T-cell (primary cell): ENCODE results near the gene PSMD6. TPM values are rescaled to one million over a fixed set of nuclear protein-coding genes. Genes with fewer than 3 reads are reported as not detected.

Source experiments
- ATAC-seq, 4 experiments: fragments of 200-7000 bp in 3 of 4; fragments of 150-1000 bp in 1 of 4; cut with Tn5 transposase; replicated peaks in 1 of 4; 1 replicate in 3 of 4; 2 replicates in 1 of 4; pipeline ENCODE4 v1.10.0; 2021; ENCODE audit warnings: moderate library complexity in 3 of 4, mild to moderate bottlenecking in 2 of 4, moderate number of reproducible peaks in 1 of 4
- CTCF ChIA-PET, 2 donors: fragments of 300-600 bp; sonication (Branson Sonifier 250); formaldehyde crosslinking; loops; one replicate each; lab custom pipeline; 2022; ENCODE audit warnings: antibody characterized with exemption in 2 of 2; lab: Charles Lee
- POLR2A ChIA-PET, 2 donors: fragments of 300-600 bp; sonication (Branson Sonifier 250); formaldehyde crosslinking; loops; one replicate each; lab custom pipeline; 2022; ENCODE audit warnings: antibody characterized with exemption in 2 of 2; lab: Charles Lee
- DNase-seq, 35 experiments: peaks; one replicate each; pipeline versions ENCODE4 v3.0.0 to v3.0.0-alpha.2; 2013 to 2023
- H3K27ac ChIP-seq: one replicate; pipeline ENCODE4 v1.5.1; 2013; ENCODE audit warnings: low read length
- H3K27me3 ChIP-seq, 2 experiments: replicated peaks in 1 of 2; 1 replicate in 1 of 2; 2 replicates in 1 of 2; pipeline versions ENCODE4 v1.6.1 to v1.7.0; 2013; ENCODE audit warnings: low read length in 1 of 2, mixed read lengths in 1 of 2; ENCODE audit not compliant: control insufficient read depth in 2 of 2, insufficient read depth in 2 of 2; ENCODE audit errors: extremely low read depth in 1 of 2
- H3K36me3 ChIP-seq, 2 donors: 1 replicate in 1 of 2; 2 replicates in 1 of 2; pipeline versions ENCODE4 v1.6.1 to v1.7.0; 2013; ENCODE audit warnings: low read length in 1 of 2; ENCODE audit not compliant: control insufficient read depth in 2 of 2, insufficient read depth in 1 of 2; ENCODE audit errors: extremely low read depth in 1 of 2
- H3K4me1 ChIP-seq, 2 experiments: 1 replicate in 1 of 2; 2 replicates in 1 of 2; pipeline versions ENCODE4 v1.6.1 to v1.7.0; 2013; ENCODE audit warnings: low read length in 2 of 2, mixed read lengths in 1 of 2; ENCODE audit not compliant: insufficient read depth in 2 of 2, control insufficient read depth in 1 of 2; ENCODE audit errors: extremely low read depth in 1 of 2
- H3K4me3 ChIP-seq, 2 donors: 1 replicate in 1 of 2; 2 replicates in 1 of 2; pipeline versions ENCODE4 v1.5.1 to v1.7.0; 2013; ENCODE audit warnings: mild to moderate bottlenecking in 2 of 2, low read length in 1 of 2, moderate library complexity in 1 of 2; ENCODE audit not compliant: control insufficient read depth in 1 of 2; ENCODE audit errors: extremely low read depth in 1 of 2
- H3K9me3 ChIP-seq: 2 replicates; pipeline ENCODE4 v1.7.0; 2013
- H3K27ac Mint-ChIP-seq, 2 donors: one replicate each; pipeline ENCODE4 v1.8.0; 2020 to 2021; ENCODE audit warnings: mild to moderate bottlenecking in 2 of 2, mixed read lengths in 2 of 2
- H3K27me3 Mint-ChIP-seq, 2 donors: one replicate each; pipeline ENCODE4 v1.8.0; 2021 to 2022; ENCODE audit warnings: mixed read lengths in 2 of 2
- H3K36me3 Mint-ChIP-seq: one replicate; pipeline ENCODE4 v1.8.0; 2021; ENCODE audit warnings: mixed read lengths
- H3K4me1 Mint-ChIP-seq, 3 donors: one replicate each; pipeline ENCODE4 v1.8.0; 2020 to 2022; ENCODE audit warnings: mixed read lengths in 3 of 3, mild to moderate bottlenecking in 1 of 3
- H3K4me3 Mint-ChIP-seq, 3 donors: one replicate each; pipeline ENCODE4 v1.8.0; 2020 to 2022; ENCODE audit warnings: mild to moderate bottlenecking in 3 of 3, mixed read lengths in 3 of 3, moderate library complexity in 3 of 3
- H3K9me3 Mint-ChIP-seq, 3 donors: one replicate each; pipeline ENCODE4 v1.8.0; 2020 to 2022; ENCODE audit warnings: mixed read lengths in 3 of 3
- WGBS: methylation state at CpG from one replicate; pipeline ENCODE4 v1.1.5; 2013; ENCODE audit warnings: missing lambda C conversion rate; ENCODE audit not compliant: insufficient coverage; 5-methylcytosine and 5-hydroxymethylcytosine counted together
- total RNA-seq, 35 experiments: library from RNA in 6 of 35; stranded (reverse) in 6 of 35; fragments of 120-200 nt in 1 of 35; gene quantifications; one replicate each; pipeline versions ENCODE4 v1.2.1 to v1.2.4 and lab custom pipeline; 2013 to 2026

PSMD6 gene
- total RNA-seq, 5 donors from 2014 or later (not counting 1 experiment from before 2014, with no cell fraction given), result 60.2 to 95.4 (median 73.2) TPM

- H3K27me3 Mint-ChIP-seq, result no peaks in the 10 kb centered on the region
- peaks cover 75% of the 10 kb centered on the region for H3K36me3 Mint-ChIP-seq
- CTCF ChIA-PET, result interaction anchor here (0.9 to 7.9 kb wide), 6 partner anchors 11 to 485 kb away, joined by 4 to 78 read pairs (median 31); no protein-coding TSS in a partner anchor
- 98% methylated on average over 5 of the region's 5 CpGs for WGBS
- no peaks in the 10 kb centered on the region for H3K9me3 Mint-ChIP-seq
- H3K9me3 ChIP-seq, result no peaks in the 10 kb centered on the region
- no peaks in the 10 kb centered on the region for H3K27me3 ChIP-seq
- no peak overlapping the region for H3K4me3 Mint-ChIP-seq
- H3K36me3 ChIP-seq, result peaks cover 13 to 99% of the 10 kb centered on the region in 2 donors
- DNase-seq (no peak), ATAC-seq (no peak)
- H3K27ac ChIP-seq, result no peak overlapping the region
- POLR2A ChIA-PET, result interaction anchor here in 1 of 2 donors (1.4 kb wide), 1 partner anchor 15 kb away, joined by 12 read pairs; no protein-coding TSS in a partner anchor
- no peak overlapping the region for H3K4me3 ChIP-seq
- H3K27ac Mint-ChIP-seq, result peak overlapping the region; percentile 62 to 84
- peaks cover 0 to 19% of the 10 kb centered on the region in 2 experiments for H3K4me1 ChIP-seq
- peaks cover 44 to 63% (median 48%) of the 10 kb centered on the region in 3 donors for H3K4me1 Mint-ChIP-seq
Measured at GRCh38 chr3:63990733-63991132, 32.6 kb downstream of the PSMD6 start.

- POLR2A ChIA-PET, result interaction anchor here in 1 of 2 donors (1.4 kb wide), 1 partner anchor 14 kb away, joined by 12 read pairs; no protein-coding TSS in a partner anchor
- Mint-ChIP-seq H3K4me3 (no peak overlapping the region), H3K27ac (peak overlapping the region in 1 of 2 donors; percentile 50), H3K27me3 (no peaks in the 10 kb centered on the region), H3K9me3 (no peaks in the 10 kb centered on the region), H3K4me1 (peaks cover 44 to 62% (median 48%) of the 10 kb centered on the region in 3 donors), H3K36me3 (peaks cover 75% of the 10 kb centered on the region)
- CTCF ChIA-PET, result interaction anchor here (1.1 to 7.9 kb wide), 4 partner anchors 11 to 28 kb away, joined by 4 to 78 read pairs (median 31); no protein-coding TSS in a partner anchor
- H3K9me3 ChIP-seq, result no peaks in the 10 kb centered on the region
- no peaks in the 10 kb centered on the region for H3K27me3 ChIP-seq
- DNase-seq, result no peak
- H3K4me3 ChIP-seq, result no peak overlapping the region
- ATAC-seq, result no peak
- peaks cover 0 to 21% of the 10 kb centered on the region in 2 experiments for H3K4me1 ChIP-seq
- H3K36me3 ChIP-seq, result peaks cover 13 to 99% of the 10 kb centered on the region in 2 donors
- 100% methylated on average over 14 of the region's 14 CpGs for WGBS
- H3K27ac ChIP-seq, result no peak overlapping the region
Measured at GRCh38 chr3:63990204-63990603, 33.1 kb downstream of the PSMD6 start.

GRCh38 chr3:63988943-63989342 lies 34.4 kb downstream of the PSMD6 start:
- Histone ChIP-seq H3K27ac (no peak overlapping the region), H3K9me3 (no peaks in the 10 kb centered on the region), H3K36me3 (peaks cover 9 to 99% of the 10 kb centered on the region in 2 donors), H3K4me1 (peaks cover 0 to 13% of the 10 kb centered on the region in 2 experiments), H3K27me3 (no peaks in the 10 kb centered on the region), H3K4me3 (no peak overlapping the region)
- 40% methylated on average over 1 of the region's 4 CpGs for WGBS
- ChIA-PET CTCF (interaction anchor here (1.1 to 7.9 kb wide), 4 partner anchors 9 to 27 kb away, joined by 3 to 78 read pairs (median 30); no protein-coding TSS in a partner anchor), POLR2A (interaction anchor here (0.8 to 1.0 kb wide), 2 partner anchors 11 to 32 kb away, joined by 3 to 4 read pairs; no protein-coding TSS in a partner anchor)
- Mint-ChIP-seq H3K27ac (peak overlapping the region in 1 of 2 donors; percentile 53), H3K27me3 (no peaks in the 10 kb centered on the region), H3K9me3 (no peaks in the 10 kb centered on the region), H3K4me1 (peaks cover 48 to 61% (median 48%) of the 10 kb centered on the region in 3 donors), H3K36me3 (peaks cover 76% of the 10 kb centered on the region), H3K4me3 (no peak overlapping the region)
- DNase-seq (no peak), ATAC-seq (no peak)

- H3K27me3 ChIP-seq, result no peaks in the 10 kb centered on the region
- no peak overlapping the region for H3K4me3 ChIP-seq
- Mint-ChIP-seq H3K36me3 (peaks cover 77% of the 10 kb centered on the region), H3K9me3 (no peaks in the 10 kb centered on the region), H3K4me3 (no peak overlapping the region), H3K4me1 (peaks cover 48 to 64% (median 55%) of the 10 kb centered on the region in 3 donors), H3K27ac (no peak overlapping the region), H3K27me3 (no peaks in the 10 kb centered on the region)
- ChIA-PET CTCF (no interaction called here), POLR2A (no interaction called here)
- H3K4me1 ChIP-seq, result peaks cover 7 to 12% of the 10 kb centered on the region in 2 experiments
- H3K27ac ChIP-seq, result no peak overlapping the region
- DNase-seq, result no peak
- no peak for ATAC-seq
- no CpG with 5 or more reads among the region's 2 CpGs for WGBS
- peaks cover 11 to 100% of the 10 kb centered on the region in 2 donors for H3K36me3 ChIP-seq
- no peaks in the 10 kb centered on the region for H3K9me3 ChIP-seq
Measured at GRCh38 chr3:63986831-63987230, 36.5 kb downstream of the PSMD6 start.

GRCh38 chr3:63986146-63986545 lies 37.1 kb downstream of the PSMD6 start:
- Histone ChIP-seq H3K36me3 (peaks cover 12 to 100% of the 10 kb centered on the region in 2 donors), H3K9me3 (no peaks in the 10 kb centered on the region), H3K27ac (no peak overlapping the region), H3K4me3 (no peak overlapping the region), H3K27me3 (no peaks in the 10 kb centered on the region), H3K4me1 (peaks cover 12 to 15% of the 10 kb centered on the region in 2 experiments)
- DNase-seq, result no peak
- no peak for ATAC-seq
- WGBS, result 100% methylated on average over 5 of the region's 7 CpGs
- no peaks in the 10 kb centered on the region for H3K27me3 Mint-ChIP-seq
- H3K27ac Mint-ChIP-seq, result peak overlapping the region; percentile 62 to 80
- H3K4me1 Mint-ChIP-seq, result peaks cover 47 to 68% (median 58%) of the 10 kb centered on the region in 3 donors
- peaks cover 76% of the 10 kb centered on the region for H3K36me3 Mint-ChIP-seq
- H3K4me3 Mint-ChIP-seq, result no peak overlapping the region
- ChIA-PET CTCF (interaction anchor here in 1 of 2 donors (3.0 kb wide), 1 partner anchor 8 kb away, joined by 9 read pairs; no protein-coding TSS in a partner anchor), POLR2A (no interaction called here)
- no peaks in the 10 kb centered on the region for H3K9me3 Mint-ChIP-seq

GRCh38 chr3:63984391-63984790 lies 38.9 kb downstream of the PSMD6 start:
- WGBS, result no CpG with 5 or more reads among the region's 3 CpGs
- no peak overlapping the region for H3K27ac ChIP-seq
- H3K9me3 ChIP-seq, result no peaks in the 10 kb centered on the region
- DNase-seq, result no peak
- H3K4me1 ChIP-seq, result peaks cover 30 to 31% of the 10 kb centered on the region in 2 experiments
- Mint-ChIP-seq H3K36me3 (peaks cover 72% of the 10 kb centered on the region), H3K27me3 (no peaks in the 10 kb centered on the region), H3K4me1 (peaks cover 62 to 78% (median 71%) of the 10 kb centered on the region in 3 donors), H3K27ac (peak overlapping the region; percentile 44 to 67), H3K4me3 (no peak overlapping the region), H3K9me3 (no peaks in the 10 kb centered on the region)
- ATAC-seq, result no peak
- no peaks in the 10 kb centered on the region for H3K27me3 ChIP-seq
- no peak overlapping the region for H3K4me3 ChIP-seq
- CTCF ChIA-PET, result interaction anchor here in 1 of 2 donors (2.5 to 3.0 kb wide), 3 partner anchors 10 to 22 kb away, joined by 9 to 16 read pairs (median 15); no protein-coding TSS in a partner anchor
- POLR2A ChIA-PET, result no interaction called here
- H3K36me3 ChIP-seq, result peaks cover 17 to 92% of the 10 kb centered on the region in 2 donors
